Measurements from ENCODE around the gene SCFD2.
A peak's percentile ranks its signal among the peaks of the same experiment; 100 is the strongest.
"Not testable (repeated sequence)": the region's sequence is repeated elsewhere in the genome, so short reads cannot be mapped to it uniquely, and the experiment has no call there.

The SCFD2 gene

GRCh38 chr4:52998413-52998812 lies 367.4 kb downstream of the SCFD2 start:
- TF ChIP-seq CTCF (IDR thresholded peaks at IDR 0.05; ENCODE audit: low read length, missing control alignments) = no peak
- H3K4me3 ChIP-seq (replicated peaks; ENCODE audit: low read depth, low read length) = no peak overlapping the region
- no peak for DNase-seq (ENCODE audit: low read depth)

- no peak for TF ChIP-seq CTCF (IDR thresholded peaks at IDR 0.05; ENCODE audit: low read length, missing control alignments)
- peak; percentile 56 for DNase-seq (ENCODE audit: low read depth)
- no peak overlapping the region for H3K4me3 ChIP-seq (replicated peaks; ENCODE audit: low read depth, low read length)
Observed at GRCh38 chr4:52997132-52997416, 368.8 kb downstream of the SCFD2 start.

GRCh38 chr4:52996261-52997131 lies 369.4 kb downstream of the SCFD2 start:
- no peak for TF ChIP-seq CTCF (IDR thresholded peaks at IDR 0.05; ENCODE audit: low read length, missing control alignments)
- DNase-seq (ENCODE audit: low read depth) = peak; percentile 93
- no peak overlapping the region for H3K4me3 ChIP-seq (replicated peaks; ENCODE audit: low read depth, low read length)

GRCh38 chr4:52995360-52996030 lies 370.4 kb downstream of the SCFD2 start:
- no peak for TF ChIP-seq CTCF (IDR thresholded peaks at IDR 0.05; ENCODE audit: low read length, missing control alignments)
- no peak overlapping the region for H3K4me3 ChIP-seq (replicated peaks; ENCODE audit: low read depth, low read length)
- peak; percentile 49 for DNase-seq (ENCODE audit: low read depth)

- H3K4me3 ChIP-seq (replicated peaks; ENCODE audit: low read depth, low read length) = no peak overlapping the region
- no peak for TF ChIP-seq CTCF (IDR thresholded peaks at IDR 0.05; ENCODE audit: low read length, missing control alignments)
- DNase-seq (ENCODE audit: low read depth) = no peak
Observed at GRCh38 chr4:52994567-52994966, 371.3 kb downstream of the SCFD2 start.

- no peak overlapping the region for H3K4me3 ChIP-seq (replicated peaks; ENCODE audit: low read depth, low read length)
- no peak for DNase-seq (ENCODE audit: low read depth)
- TF ChIP-seq CTCF (IDR thresholded peaks at IDR 0.05; ENCODE audit: low read length, missing control alignments) = no peak
Observed at GRCh38 chr4:52993771-52994170, 372.1 kb downstream of the SCFD2 start.

- H3K4me3 ChIP-seq (replicated peaks; ENCODE audit: low read depth, low read length); DNase-seq (ENCODE audit: low read depth): not testable (repeated sequence)
Observed at GRCh38 chr4:52992551-52992950, 373.3 kb downstream of the SCFD2 start.

All from fibroblast of pulmonary artery (primary cell).